Stomach (tissue), 9 donors: ENCODE measurements around the gene IFIT3. TPM values are rescaled to one million over a fixed set of nuclear protein-coding genes. Genes with fewer than 3 reads are reported as not detected.
"Not testable (repeated sequence)": the region's sequence is repeated elsewhere in the genome, so short reads cannot be mapped to it uniquely, and the experiment has no call there.

ENCODE experiments used
- DNase-seq, 2 donors: peaks; one replicate each; pipeline versions ENCODE4 v3.0.0 to v3.0.0-alpha.2; 2013 to 2019
- H3K27ac ChIP-seq, 5 donors: fragments of 200-600 bp in 4 of 5; sonication (generic) in 4 of 5; one replicate each; pipeline ENCODE4 v1.5.1; 2013 to 2019; ENCODE audit warnings: mild to moderate bottlenecking in 1 of 5, moderate library complexity in 1 of 5
- H3K27me3 ChIP-seq, 3 donors: fragments of 200-600 bp; sonication (generic); one replicate each; pipeline ENCODE4 v1.5.1; 2017 to 2019; ENCODE audit warnings: mixed run types in 1 of 3
- H3K36me3 ChIP-seq, 4 donors: fragments of 200-600 bp; sonication (generic); 1 replicate in 3 of 4; 2 replicates in 1 of 4; pipeline ENCODE4 v1.5.1; 2016 to 2019
- H3K4me1 ChIP-seq, 4 donors: fragments of 200-600 bp; sonication (generic); one replicate each; pipeline ENCODE4 v1.5.1; 2016 to 2019
- H3K4me3 ChIP-seq, 4 donors: fragments of 200-600 bp; sonication (generic) in 3 of 4; one replicate each; pipeline ENCODE4 v1.5.1; 2016 to 2019; ENCODE audit warnings: mild to moderate bottlenecking in 1 of 4
- H3K9me3 ChIP-seq, 4 donors: fragments of 200-600 bp; sonication (generic); one replicate each; pipeline ENCODE4 v1.5.1; 2016 to 2019
- CTCF ChIP-seq, 7 experiments: fragments of 450-650 bp in 4 of 7; fragments of 200-600 bp in 3 of 7; sonication (generic) in 3 of 7; IDR thresholded peaks; one replicate each; pipeline ENCODE4 v1.5.1; 2016 to 2019; ENCODE audit warnings: antibody characterized with exemption in 7 of 7, control low read depth in 2 of 7, mild to moderate bottlenecking in 1 of 7
- EP300 ChIP-seq: sonication (generic); formaldehyde crosslinking; IDR thresholded peaks from one replicate; pipeline ENCODE4 v1.6.1; 2017; ENCODE audit warnings: antibody characterized with exemption
- POLR2A ChIP-seq, 4 donors: fragments of 450-650 bp; IDR thresholded peaks; one replicate each; pipeline ENCODE4 v1.6.1; 2016; ENCODE audit warnings: antibody characterized with exemption in 4 of 4, control low read depth in 2 of 4, mild to moderate bottlenecking in 1 of 4, moderate library complexity in 1 of 4
- POLR2AphosphoS5 ChIP-seq, 3 donors: sonication (generic); formaldehyde crosslinking; IDR thresholded peaks; one replicate each; pipeline ENCODE4 v1.6.1; 2016; ENCODE audit warnings: antibody characterized with exemption in 3 of 3
- WGBS, 5 donors: extraction: QIAGEN DNeasy Blood & Tissue Kit in 3 of 5; methylation state at CpG; one replicate each; pipeline versions ENCODE4 v1.1.5 to v1.1.7; 2013 to 2018; 5-methylcytosine and 5-hydroxymethylcytosine counted together
- intact Hi-C: fragments of 100-400 bp; cut with DNase I; formaldehyde crosslinking; loops from one replicate; pipeline ENCODE4 v1.15.1; 2023; ENCODE audit warnings: low total_unique reads
- polyA plus RNA-seq, 3 donors: library from polyadenylated mRNA; stranded (reverse); fragments of 200-250 nt; gene quantifications; one replicate each; pipeline ENCODE4 v1.2.3, GENCODE V29; 2013
- total RNA-seq, 5 donors: library from RNA; depleted of rRNA; stranded (reverse); fragments of >200 nt; gene quantifications; one replicate each; pipeline versions ENCODE4 v1.1.0 to v1.2.3, GENCODE V29; 2014 to 2016
- donor health status: healthy with polysubstance abuse.
- donor health status: Bipolar disorder and iron deficiency.
- donor health status: healthy.

Gene IFIT3
- total and polyA plus RNA-seq, 8 donors: 1.3 to 11.4 (median 6.9) TPM

DNA sequence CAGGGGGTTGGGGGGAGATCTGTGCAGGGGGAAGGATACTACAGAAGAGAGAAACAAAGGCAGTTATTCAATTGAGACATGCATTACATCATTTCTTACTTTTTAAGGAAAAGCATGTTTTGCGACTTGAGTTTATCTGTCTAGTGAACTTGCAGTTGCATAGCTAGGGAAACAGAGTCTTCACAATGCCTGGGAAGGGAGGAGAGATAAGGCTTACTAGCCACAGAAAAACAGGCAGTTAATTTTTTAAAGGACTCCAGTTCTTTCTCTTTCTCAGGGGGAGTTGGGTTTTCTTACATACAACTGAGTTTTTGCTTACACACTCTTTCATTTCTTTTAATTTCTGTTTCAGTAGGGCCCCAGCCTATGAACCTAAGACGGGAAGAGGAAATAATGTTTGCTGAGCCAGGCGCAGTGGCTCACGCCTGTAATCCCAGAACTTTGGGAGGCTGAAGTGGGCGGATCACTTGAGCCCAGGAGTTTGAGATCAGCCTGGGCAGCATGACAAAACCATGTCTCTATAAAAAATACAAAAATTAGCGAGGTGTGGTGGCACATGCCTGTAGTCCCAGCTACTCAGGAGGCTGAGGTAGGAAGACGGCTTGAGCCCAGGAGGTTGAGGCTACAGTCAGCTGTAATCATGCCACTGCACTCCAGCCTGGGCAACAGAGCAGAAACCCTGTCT, 23.0 kb downstream of the IFIT3 start:
- H3K27me3 ChIP-seq, H3K9me3 ChIP-seq, intact Hi-C loops, H3K4me3 ChIP-seq, H3K36me3 ChIP-seq: not testable (repeated sequence)
- peak in 2 of 3 donors; percentile 49 to 53 for TF ChIP-seq POLR2AphosphoS5 (IDR thresholded peaks at IDR 0.05)
- DNase-seq: peak; percentile 57 to 68
- Histone ChIP-seq H3K27ac (peak overlapping the region; percentile 82 to 96 (median 88)), H3K4me1 (peaks cover 9 to 41% (median 27%) of the 10 kb centered on the region in 4 donors)
- WGBS, 5 donors: 9 to 23% (median 17%) methylated on average over 7 of the region's 7 CpGs

DNA sequence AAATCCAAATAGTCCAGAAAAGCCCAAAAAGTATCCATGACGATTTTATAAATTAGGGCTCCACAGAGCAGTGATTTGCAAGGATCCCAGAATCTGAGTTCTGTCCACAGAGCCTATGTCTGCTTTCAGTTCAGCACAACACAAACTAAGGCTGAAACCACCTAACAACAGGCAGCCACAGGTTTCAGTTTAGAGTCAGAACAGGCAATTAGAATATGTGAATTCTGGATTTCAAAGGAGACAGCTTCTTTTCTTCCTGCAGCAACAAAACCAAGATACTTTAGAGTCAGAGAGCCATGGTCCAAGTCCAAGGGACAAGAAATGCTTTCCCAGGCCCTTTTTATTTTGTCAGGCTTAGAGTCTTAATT, 23.6 kb downstream of the IFIT3 start:
- H3K9me3 ChIP-seq: no peaks in the 10 kb centered on the region
- H3K36me3 ChIP-seq: no peaks in the 10 kb centered on the region
- no peak overlapping the region for H3K4me3 ChIP-seq
- DNase-seq: peak in 1 of 2 donors; percentile 62
- H3K27me3 ChIP-seq: no peaks in the 10 kb centered on the region
- TF ChIP-seq POLR2A (IDR thresholded peaks at IDR 0.05): no peak
- no peak for TF ChIP-seq EP300
- no peak for TF ChIP-seq CTCF (IDR thresholded peaks at IDR 0.05)
- no peak for TF ChIP-seq POLR2AphosphoS5 (IDR thresholded peaks at IDR 0.05)
- H3K27ac ChIP-seq: peak overlapping the region; percentile 82 to 96 (median 88)
- H3K4me1 ChIP-seq: peaks cover 9 to 37% (median 26%) of the 10 kb centered on the region in 4 donors
- intact Hi-C loops: no loop called here
- WGBS, 5 donors: 0 to 22% (median 14%) methylated on average over 1 of the region's 1 CpG

DNA sequence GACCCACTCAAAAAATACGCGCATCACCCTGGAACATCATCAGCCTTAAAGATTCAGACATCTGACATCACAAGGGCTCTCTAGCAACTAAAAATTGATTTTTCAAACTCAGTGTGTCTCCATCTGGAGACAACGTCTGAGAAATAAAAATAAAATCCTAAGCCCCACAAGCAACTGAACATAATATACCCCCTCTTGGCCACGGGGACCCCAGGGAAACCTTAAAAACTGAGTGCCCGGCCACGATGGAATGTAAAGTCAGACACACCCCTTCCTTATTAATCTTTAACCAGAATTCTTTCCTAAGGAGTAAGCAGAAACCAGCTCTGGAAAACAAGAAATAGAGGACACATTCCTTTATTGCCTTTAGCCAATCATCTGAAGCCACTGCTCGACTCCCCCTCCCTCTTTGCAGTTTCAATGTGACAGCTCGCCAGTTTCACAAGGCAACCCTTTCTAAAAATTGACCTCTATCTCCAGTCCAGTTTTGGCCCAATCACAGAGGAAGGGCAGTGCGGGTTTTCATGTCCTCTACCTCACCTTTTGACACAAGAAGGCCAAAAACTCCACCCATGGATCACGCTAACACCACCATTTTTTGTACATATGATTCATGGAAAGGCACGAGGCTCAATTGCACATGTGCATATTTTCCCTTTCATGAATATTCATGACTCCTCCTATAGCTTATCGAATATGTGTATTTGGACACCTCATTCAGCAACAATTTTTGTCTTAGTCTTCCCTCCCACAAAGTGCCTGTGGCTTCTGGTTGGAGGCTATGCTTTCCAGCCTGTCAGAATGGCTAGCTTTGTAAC, 24.2 kb downstream of the IFIT3 start:
- Histone ChIP-seq H3K4me1 (peaks cover 9 to 33% (median 24%) of the 10 kb centered on the region in 4 donors), H3K27me3 (no peaks in the 10 kb centered on the region), H3K36me3 (no peaks in the 10 kb centered on the region), H3K4me3 (no peak overlapping the region), H3K27ac (peak overlapping the region; percentile 82 to 96 (median 88)), H3K9me3 (no peaks in the 10 kb centered on the region)
- DNase-seq: peak; percentile 63 to 87
- TF ChIP-seq EP300: no peak
- TF ChIP-seq CTCF (IDR thresholded peaks at IDR 0.05): no peak
- TF ChIP-seq POLR2AphosphoS5 (IDR thresholded peaks at IDR 0.05): peak in 2 of 3 donors; percentile 33 to 60
- TF ChIP-seq POLR2A (IDR thresholded peaks at IDR 0.05): no peak
- intact Hi-C loops: no loop called here
- 17 to 32% (median 26%) methylated on average over 12 of the region's 12 CpGs for WGBS, 5 donors

DNA sequence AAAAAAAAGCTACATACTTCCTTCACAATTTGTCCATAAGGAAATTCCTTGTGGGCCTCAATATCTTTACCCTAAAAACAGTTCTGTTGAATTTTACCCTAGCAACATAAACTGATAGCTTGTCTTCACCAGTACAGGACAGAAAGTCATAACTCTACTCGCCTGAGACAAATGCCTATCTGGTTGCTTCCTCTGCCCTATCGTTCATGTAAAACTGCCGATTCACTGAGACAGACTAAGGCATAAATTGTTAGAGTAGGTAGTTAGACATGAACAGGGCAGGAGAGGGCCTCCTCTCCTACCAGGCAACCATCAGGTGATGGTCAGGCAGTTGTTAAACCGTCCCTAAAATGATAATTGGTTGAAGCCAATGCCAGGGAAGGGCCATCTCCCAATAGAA, 25.0 kb downstream of the IFIT3 start:
- intact Hi-C loops: no loop called here
- WGBS, 5 donors: 82 to 88% (median 87%) methylated on average over 4 of the region's 4 CpGs
- Histone ChIP-seq H3K36me3 (no peaks in the 10 kb centered on the region), H3K4me1 (peaks cover 9 to 33% (median 23%) of the 10 kb centered on the region in 4 donors), H3K27ac (peak overlapping the region; percentile 24 to 90 (median 87)), H3K9me3 (no peaks in the 10 kb centered on the region), H3K27me3 (no peaks in the 10 kb centered on the region), H3K4me3 (no peak overlapping the region)
- DNase-seq: no peak
- TF ChIP-seq POLR2A (IDR thresholded peaks at IDR 0.05): no peak
- TF ChIP-seq CTCF (IDR thresholded peaks at IDR 0.05): no peak
- TF ChIP-seq EP300: no peak
- TF ChIP-seq POLR2AphosphoS5 (IDR thresholded peaks at IDR 0.05): no peak
